Vagina (tissue), 2 donors: ENCODE results near the gene KDM6A. TPM values are rescaled to one million over a fixed set of nuclear protein-coding genes. Genes with fewer than 3 reads are reported as not detected.

Source experiments
- DNase-seq, 2 donors: peaks; one replicate each; pipeline ENCODE4 v3.0.0-alpha.2; 2017; ENCODE audit errors: extremely low spot score in 2 of 2
- H3K27ac ChIP-seq: fragments of 200-600 bp; sonication (generic); one replicate; pipeline ENCODE4 v1.5.1; 2019
- H3K27me3 ChIP-seq: fragments of 200-600 bp; sonication (generic); one replicate; pipeline ENCODE4 v1.5.1; 2019
- H3K36me3 ChIP-seq, 2 donors: fragments of 200-600 bp; sonication (generic); one replicate each; pipeline ENCODE4 v1.5.1; 2017 to 2019
- H3K4me1 ChIP-seq: fragments of 200-600 bp; sonication (generic); one replicate; pipeline ENCODE4 v1.5.1; 2019
- H3K4me3 ChIP-seq, 2 donors: fragments of 200-600 bp; sonication (generic); 1 replicate in 1 of 2; 2 replicates in 1 of 2; pipeline ENCODE4 v1.5.1; 2016 to 2019
- H3K9me3 ChIP-seq: fragments of 200-600 bp; sonication (generic); one replicate; pipeline ENCODE4 v1.5.1; 2019
- POLR2A ChIP-seq, 2 donors: fragments of 450-650 bp; IDR thresholded peaks; one replicate each; pipeline ENCODE4 v1.6.1; 2017; ENCODE audit warnings: antibody characterized with exemption in 2 of 2, mild to moderate bottlenecking in 2 of 2, moderate library complexity in 2 of 2
- POLR2AphosphoS5 ChIP-seq, 2 donors: sonication (generic); formaldehyde crosslinking; IDR thresholded peaks; one replicate each; pipeline ENCODE4 v1.9.0; 2017; ENCODE audit warnings: antibody characterized with exemption in 2 of 2, mild to moderate bottlenecking in 2 of 2, low read depth in 1 of 2; ENCODE audit not compliant: insufficient read depth in 1 of 2
- intact Hi-C: fragments of 100-400 bp; cut with DNase I; formaldehyde crosslinking; loops from one replicate; pipeline ENCODE4 v1.15.1; 2023
- total RNA-seq: library from RNA; depleted of rRNA; stranded (reverse); fragments of >200 nt; gene quantifications from one replicate; pipeline ENCODE4 v1.2.3, GENCODE V29; 2016
- TF ChIP-seq, protein P1 (sequence below), 3 experiments: fragments of 450-650 bp in 2 of 3; fragments of 200-600 bp in 1 of 3; sonication (generic) in 1 of 3; IDR thresholded peaks; one replicate each; pipeline ENCODE4 v1.5.1; 2017 to 2019; ENCODE audit warnings: antibody characterized with exemption in 3 of 3, mild to moderate bottlenecking in 2 of 3, moderate library complexity in 2 of 3

KDM6A gene
- total RNA-seq, 1 donor from 2014 or later: 44.2 TPM

DNA sequence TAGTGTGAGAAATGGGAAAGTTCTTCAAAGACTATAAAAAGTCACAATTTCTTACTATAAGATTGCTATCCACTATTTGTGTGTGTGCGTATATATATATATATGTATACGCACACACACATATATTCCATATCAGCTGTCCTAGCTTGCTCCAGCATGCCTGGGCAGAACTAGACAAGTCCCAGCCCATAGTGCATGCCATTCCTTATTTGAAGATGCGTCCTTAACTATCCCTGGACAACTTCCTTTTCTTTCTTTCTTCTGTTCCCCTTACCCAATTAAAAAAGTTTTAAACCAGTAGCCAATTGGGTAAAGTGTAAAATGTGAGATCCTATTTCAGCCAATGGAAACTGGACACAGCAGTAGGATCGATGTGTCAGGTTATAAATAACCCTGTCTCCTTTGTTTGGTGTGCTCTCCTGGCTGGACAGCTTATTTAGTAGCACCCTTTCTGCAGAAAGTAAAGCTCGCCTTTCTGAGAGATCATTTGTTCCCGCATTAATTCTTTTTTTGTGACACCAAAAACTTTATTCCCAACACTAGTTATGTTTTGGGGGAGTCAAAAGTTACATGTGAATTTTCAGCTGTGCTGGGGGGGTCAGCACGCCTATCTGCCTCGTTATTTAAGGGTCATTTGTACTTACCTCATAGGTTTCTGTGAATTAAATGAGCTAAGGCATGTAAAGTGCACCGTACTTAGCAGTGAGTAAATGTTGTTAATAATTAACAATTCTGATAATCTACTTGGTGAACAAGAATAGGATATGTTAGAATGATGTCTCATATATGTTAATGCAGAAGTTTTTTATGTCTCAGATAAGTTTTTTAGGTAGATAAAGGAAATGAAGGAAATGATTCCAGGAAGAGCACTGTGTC lies 40.9 kb downstream of the KDM6A start:
- intact Hi-C loops: no loop called here
- peaks cover 55% of the 10 kb centered on the region for H3K4me1 ChIP-seq
- H3K36me3 ChIP-seq: no peaks in the 10 kb centered on the region
- no peak for DNase-seq
- H3K27me3 ChIP-seq: no peaks in the 10 kb centered on the region
- no peak overlapping the region for H3K4me3 ChIP-seq
- TF ChIP-seq POLR2A (IDR thresholded peaks at IDR 0.05): no peak
- TF ChIP-seq POLR2AphosphoS5 (IDR thresholded peaks at IDR 0.05; ENCODE audit: insufficient read depth in 1 of 2, low read depth in 1 of 2): no peak
- TF ChIP-seq, protein P1, sequence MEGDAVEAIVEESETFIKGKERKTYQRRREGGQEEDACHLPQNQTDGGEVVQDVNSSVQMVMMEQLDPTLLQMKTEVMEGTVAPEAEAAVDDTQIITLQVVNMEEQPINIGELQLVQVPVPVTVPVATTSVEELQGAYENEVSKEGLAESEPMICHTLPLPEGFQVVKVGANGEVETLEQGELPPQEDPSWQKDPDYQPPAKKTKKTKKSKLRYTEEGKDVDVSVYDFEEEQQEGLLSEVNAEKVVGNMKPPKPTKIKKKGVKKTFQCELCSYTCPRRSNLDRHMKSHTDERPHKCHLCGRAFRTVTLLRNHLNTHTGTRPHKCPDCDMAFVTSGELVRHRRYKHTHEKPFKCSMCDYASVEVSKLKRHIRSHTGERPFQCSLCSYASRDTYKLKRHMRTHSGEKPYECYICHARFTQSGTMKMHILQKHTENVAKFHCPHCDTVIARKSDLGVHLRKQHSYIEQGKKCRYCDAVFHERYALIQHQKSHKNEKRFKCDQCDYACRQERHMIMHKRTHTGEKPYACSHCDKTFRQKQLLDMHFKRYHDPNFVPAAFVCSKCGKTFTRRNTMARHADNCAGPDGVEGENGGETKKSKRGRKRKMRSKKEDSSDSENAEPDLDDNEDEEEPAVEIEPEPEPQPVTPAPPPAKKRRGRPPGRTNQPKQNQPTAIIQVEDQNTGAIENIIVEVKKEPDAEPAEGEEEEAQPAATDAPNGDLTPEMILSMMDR (IDR thresholded peaks at IDR 0.05): no peak
- H3K9me3 ChIP-seq: no peaks in the 10 kb centered on the region
- H3K27ac ChIP-seq: no peak overlapping the region

DNA sequence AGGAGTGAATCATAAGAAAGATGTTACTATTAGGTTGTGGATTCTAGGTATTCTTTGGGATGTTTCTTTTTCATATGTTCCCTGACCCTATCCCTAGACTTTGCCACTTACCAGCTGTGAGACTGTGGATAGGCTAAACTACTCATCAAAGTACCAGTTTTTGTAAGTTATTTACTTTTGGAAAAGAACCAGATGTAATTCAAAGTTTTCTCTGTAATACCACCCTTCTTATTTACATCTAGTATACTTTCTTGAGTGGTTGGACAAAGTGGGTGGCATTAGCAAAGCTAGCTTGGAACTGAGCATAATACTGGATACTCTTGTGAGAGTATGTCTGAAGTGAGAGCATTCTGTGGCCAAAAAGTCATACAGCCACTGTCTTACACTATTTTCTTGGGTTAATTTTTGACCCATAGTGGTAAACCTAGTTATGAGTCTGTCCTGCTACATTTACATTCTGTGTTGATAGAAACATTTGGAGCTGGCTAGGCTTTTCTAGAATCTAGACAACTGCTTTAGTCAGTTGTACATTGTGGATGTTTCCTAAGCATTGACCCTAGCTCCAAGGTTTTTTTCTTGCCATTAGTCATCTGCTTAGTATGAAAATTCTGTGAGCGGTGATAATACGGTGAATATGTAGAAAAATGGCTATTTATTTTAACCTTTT lies 41.7 kb downstream of the KDM6A start:
- TF ChIP-seq, protein P1 (IDR thresholded peaks at IDR 0.05): no peak
- TF ChIP-seq POLR2A (IDR thresholded peaks at IDR 0.05) (no peak), POLR2AphosphoS5 (IDR thresholded peaks at IDR 0.05; ENCODE audit: insufficient read depth in 1 of 2, low read depth in 1 of 2) (no peak)
- H3K27ac ChIP-seq: no peak overlapping the region
- DNase-seq: no peak
- H3K36me3 ChIP-seq: no peaks in the 10 kb centered on the region
- H3K27me3 ChIP-seq: no peaks in the 10 kb centered on the region
- no peaks in the 10 kb centered on the region for H3K9me3 ChIP-seq
- no peak overlapping the region for H3K4me3 ChIP-seq
- H3K4me1 ChIP-seq: peaks cover 59% of the 10 kb centered on the region
- intact Hi-C loops: no loop called here

DNA sequence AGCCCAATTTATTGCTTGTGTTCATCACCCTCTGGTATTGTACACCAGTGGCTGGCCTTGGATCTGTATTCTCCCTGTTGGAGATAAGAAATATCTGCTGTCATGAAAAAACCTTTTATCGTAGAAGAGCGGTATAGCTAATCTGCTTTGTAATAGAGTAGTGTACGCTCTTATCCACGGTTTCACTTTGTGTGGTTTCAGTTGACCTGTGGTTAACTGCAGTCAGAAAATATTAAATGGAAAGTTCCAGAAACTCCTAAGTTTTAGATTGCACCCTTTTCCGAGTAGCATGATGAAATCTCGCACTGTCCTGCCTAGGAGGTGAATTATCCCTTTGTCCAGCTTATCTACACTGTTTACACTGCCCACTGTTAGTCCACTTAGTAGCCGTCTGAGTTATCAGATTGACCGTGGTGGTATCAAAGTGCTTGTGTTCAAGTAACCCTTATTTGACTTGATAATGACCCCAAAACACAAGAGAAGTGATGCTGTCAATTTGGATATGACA lies 42.4 kb downstream of the KDM6A start:
- Histone ChIP-seq H3K27ac (no peak overlapping the region), H3K27me3 (no peaks in the 10 kb centered on the region), H3K9me3 (no peaks in the 10 kb centered on the region), H3K36me3 (no peaks in the 10 kb centered on the region), H3K4me3 (no peak overlapping the region), H3K4me1 (peaks cover 59% of the 10 kb centered on the region)
- TF ChIP-seq, protein P1 (IDR thresholded peaks at IDR 0.05): no peak
- no peak for TF ChIP-seq POLR2A (IDR thresholded peaks at IDR 0.05)
- TF ChIP-seq POLR2AphosphoS5 (IDR thresholded peaks at IDR 0.05; ENCODE audit: insufficient read depth in 1 of 2, low read depth in 1 of 2): no peak
- no peak for DNase-seq
- intact Hi-C loops: no loop called here

DNA sequence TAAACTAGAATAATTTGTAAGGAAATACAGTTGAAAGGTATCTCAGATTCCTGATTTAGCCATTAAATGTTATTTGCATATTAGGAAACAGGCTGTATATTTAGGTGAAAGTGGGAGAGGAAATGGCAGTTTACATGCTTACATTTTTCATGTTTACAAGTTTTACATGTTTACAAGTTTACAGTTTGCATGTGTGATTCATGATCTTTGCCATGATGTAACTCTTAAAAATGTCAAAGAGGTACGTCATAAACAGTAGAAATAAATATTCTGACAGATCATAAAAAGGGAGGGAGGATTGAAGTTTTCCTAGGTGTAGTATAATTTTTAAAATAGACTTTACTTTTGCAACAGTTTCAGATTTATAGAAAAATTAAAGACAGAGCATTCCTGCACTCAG lies 45.7 kb downstream of the KDM6A start:
- TF ChIP-seq POLR2A (IDR thresholded peaks at IDR 0.05) (no peak), POLR2AphosphoS5 (IDR thresholded peaks at IDR 0.05; ENCODE audit: insufficient read depth in 1 of 2, low read depth in 1 of 2) (no peak)
- TF ChIP-seq, protein P1 (IDR thresholded peaks at IDR 0.05): no peak
- no peak overlapping the region for H3K4me3 ChIP-seq
- H3K9me3 ChIP-seq: no peaks in the 10 kb centered on the region
- intact Hi-C loops: no loop called here
- no peaks in the 10 kb centered on the region for H3K27me3 ChIP-seq
- H3K4me1 ChIP-seq: peaks cover 58% of the 10 kb centered on the region
- H3K36me3 ChIP-seq: no peaks in the 10 kb centered on the region
- no peak overlapping the region for H3K27ac ChIP-seq
- DNase-seq: no peak
